Measurements from ENCODE around the gene VSIG4.

The VSIG4 gene

DNA sequence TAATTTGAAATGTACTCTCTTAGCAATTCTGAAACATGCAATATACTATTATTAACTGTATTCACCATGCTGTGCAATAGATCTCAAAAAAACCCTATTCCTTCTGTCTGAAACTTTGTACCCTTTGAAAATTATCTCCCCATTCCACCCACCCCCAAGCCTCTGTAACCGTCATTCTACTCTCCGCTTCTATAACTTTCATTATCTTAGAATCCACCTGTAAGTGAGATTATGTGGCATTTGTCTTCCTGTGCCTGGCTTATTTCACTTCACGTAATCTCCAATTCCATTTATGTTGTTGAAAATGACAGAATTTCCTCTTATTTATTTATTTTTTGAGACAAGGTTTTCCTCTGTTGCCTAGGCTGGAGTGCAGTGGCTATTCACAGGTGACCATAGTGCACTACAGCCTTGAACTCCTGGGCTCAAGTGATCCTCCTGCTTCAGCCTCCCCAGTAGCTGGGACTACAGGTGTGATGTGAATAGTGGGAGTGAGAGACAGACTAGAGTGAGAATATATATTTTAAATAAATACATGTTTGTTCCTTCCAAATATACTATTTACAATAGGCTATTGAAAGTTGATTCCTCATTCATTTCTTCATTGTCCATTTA, 30.5 kb downstream of the VSIG4 start:
- no peak overlapping the region for H3K4me3 ChIP-seq (ENCODE audit: control insufficient read depth, low read depth, low read length)
- no peak for DNase-seq (ENCODE audit: low read depth)
- no peak for TF ChIP-seq CTCF (conservative IDR thresholded peaks at IDR 0.05; ENCODE audit: control insufficient read depth, insufficient read depth, low read depth, low read length)

GRCh38 chrX:66008328-66008970, 31.4 kb downstream of the VSIG4 start:
- no peak overlapping the region for H3K4me3 ChIP-seq (ENCODE audit: control insufficient read depth, low read depth, low read length)
- TF ChIP-seq CTCF (conservative IDR thresholded peaks at IDR 0.05; ENCODE audit: control insufficient read depth, insufficient read depth, low read depth, low read length) = no peak
- no peak for DNase-seq (ENCODE audit: low read depth)

- DNase-seq (ENCODE audit: low read depth) = no peak
- TF ChIP-seq CTCF (conservative IDR thresholded peaks at IDR 0.05; ENCODE audit: control insufficient read depth, insufficient read depth, low read depth, low read length) = no peak
- H3K4me3 ChIP-seq (ENCODE audit: control insufficient read depth, low read depth, low read length) = no peak overlapping the region
Observed at GRCh38 chrX:66007851-66008250, 32.0 kb downstream of the VSIG4 start.

GRCh38 chrX:66005830-66006449, 33.9 kb downstream of the VSIG4 start:
- no peak for TF ChIP-seq CTCF (conservative IDR thresholded peaks at IDR 0.05; ENCODE audit: control insufficient read depth, insufficient read depth, low read depth, low read length)
- DNase-seq (ENCODE audit: low read depth) = no peak
- no peak overlapping the region for H3K4me3 ChIP-seq (ENCODE audit: control insufficient read depth, low read depth, low read length)

DNA sequence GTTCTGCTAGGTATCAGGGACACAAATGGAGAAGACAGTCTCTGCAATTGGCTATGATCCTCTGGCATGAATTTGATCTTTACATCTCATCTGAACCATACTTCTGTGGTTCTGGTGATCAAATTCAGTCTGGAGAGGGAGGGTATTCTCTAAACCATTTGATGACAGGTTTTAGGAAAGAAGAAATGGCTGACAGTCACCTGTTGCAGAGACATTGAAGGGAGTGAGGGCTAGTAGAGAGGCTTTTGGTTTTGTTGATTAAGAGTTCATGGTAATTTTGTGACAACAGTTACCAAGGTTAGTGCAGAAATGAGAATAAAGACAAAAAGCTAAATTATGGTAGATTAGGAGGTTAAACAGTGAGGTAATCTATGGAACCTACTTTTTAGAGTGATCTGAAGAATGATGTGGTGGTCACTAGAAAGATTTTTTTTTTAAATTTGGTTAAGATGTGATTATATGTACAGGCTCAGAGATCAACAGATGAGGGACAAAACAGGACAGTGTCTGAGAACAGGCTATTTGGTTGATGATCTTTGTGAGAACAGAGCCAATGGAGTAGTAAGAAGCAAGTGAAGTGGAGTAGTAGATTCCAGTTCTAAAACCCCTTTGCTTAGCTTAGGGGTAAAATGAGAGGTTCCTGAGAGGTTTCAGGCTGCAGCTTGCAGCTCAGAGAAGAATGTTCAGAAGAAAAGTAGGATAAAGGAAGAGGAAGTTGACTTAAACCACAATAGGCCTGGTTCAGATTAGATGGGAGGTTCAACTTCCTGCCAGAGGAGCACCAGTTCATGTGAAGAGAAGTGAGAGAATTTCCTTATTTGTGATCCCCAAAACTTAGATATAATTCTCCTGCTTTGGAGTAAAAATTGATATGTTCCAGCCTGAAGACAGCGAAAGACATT, 34.7 kb downstream of the VSIG4 start:
- no peak overlapping the region for H3K4me3 ChIP-seq (ENCODE audit: control insufficient read depth, low read depth, low read length)
- no peak for TF ChIP-seq CTCF (conservative IDR thresholded peaks at IDR 0.05; ENCODE audit: control insufficient read depth, insufficient read depth, low read depth, low read length)
- DNase-seq (ENCODE audit: low read depth) = no peak

DNA sequence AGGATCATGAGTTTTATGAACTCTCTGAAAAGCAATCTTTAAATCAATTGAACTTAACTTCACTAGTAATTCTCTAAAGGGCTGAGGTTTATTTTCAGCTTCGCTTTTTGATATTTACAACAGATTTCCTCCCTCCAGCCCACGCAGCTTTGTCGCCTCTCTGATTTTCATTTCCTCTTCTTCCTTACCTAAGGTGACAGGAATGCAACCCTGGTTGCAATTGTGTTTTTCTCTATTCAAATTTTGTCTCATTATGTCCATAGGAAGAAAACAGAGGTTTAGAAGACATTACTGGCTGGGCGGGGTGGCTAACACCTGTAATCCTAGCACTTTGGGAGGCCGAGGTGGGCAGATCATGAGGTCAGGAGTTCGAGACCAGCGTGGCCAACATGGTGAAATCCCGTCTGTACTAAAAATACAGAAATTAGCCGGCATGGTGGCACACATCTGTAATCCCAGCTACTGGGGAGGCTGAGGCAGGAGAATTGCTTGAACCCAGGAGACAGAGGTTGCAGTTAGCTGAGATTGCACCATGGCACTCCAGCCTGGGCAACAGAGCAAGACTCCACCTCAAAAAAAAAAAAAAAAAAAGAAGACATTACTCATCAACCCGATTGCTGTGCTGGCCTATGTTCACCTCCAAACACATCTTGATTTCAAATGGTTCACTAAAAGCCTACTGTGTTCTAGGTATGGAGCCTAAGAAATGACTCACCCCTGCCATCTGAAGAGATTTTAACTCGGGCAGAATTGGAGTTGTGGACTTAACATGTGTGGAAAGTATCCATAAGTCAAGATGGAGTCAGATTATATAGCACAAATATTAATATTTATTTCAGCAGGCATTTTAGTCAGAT, 36.8 kb downstream of the VSIG4 start:
- TF ChIP-seq CTCF (conservative IDR thresholded peaks at IDR 0.05; ENCODE audit: control insufficient read depth, insufficient read depth, low read depth, low read length) = no peak
- DNase-seq (ENCODE audit: low read depth) = no peak
- H3K4me3 ChIP-seq (ENCODE audit: control insufficient read depth, low read depth, low read length) = no peak overlapping the region
